OCI-LY1 (cell line): ENCODE data around the gene HES5.

Experiments
- H2AFZ ChIP-seq: fragments of 200-600 bp; sonication (generic), shearing (Covaris generic); 2 replicates; pipeline ENCODE4 v1.6.0; 2014; ENCODE audit warnings: antibody characterized with exemption, mild to moderate bottlenecking, low read length
- H3F3A ChIP-seq: fragments of 200-600 bp; sonication (generic), shearing (Covaris generic); 2 replicates; pipeline ENCODE4 v1.6.0; 2014; ENCODE audit warnings: mild to moderate bottlenecking, antibody characterized with exemption, low read length, moderate library complexity; ENCODE audit not compliant: insufficient read depth
- H3K27ac ChIP-seq: fragments of 200-600 bp; sonication (generic); 2 replicates; pipeline ENCODE4 v1.5.1; 2014; ENCODE audit warnings: low read length, mixed run types, mild to moderate bottlenecking, low read depth; ENCODE audit not compliant: poor library complexity, severe bottlenecking
- H3K27me3 ChIP-seq: fragments of 200-600 bp; sonication (generic); 2 replicates; pipeline ENCODE4 v1.6.0; 2014; ENCODE audit warnings: antibody characterized with exemption, mild to moderate bottlenecking, low read length, moderate library complexity; ENCODE audit not compliant: insufficient read depth
- H3K36me3 ChIP-seq: fragments of 200-600 bp; sonication (generic); 2 replicates; pipeline ENCODE4 v1.6.1; 2014; ENCODE audit warnings: mild to moderate bottlenecking, antibody characterized with exemption, low read length, moderate library complexity, mixed read lengths; ENCODE audit not compliant: insufficient read depth
- H3K4me1 ChIP-seq: fragments of 200-600 bp; sonication (generic); 2 replicates; pipeline ENCODE4 v1.5.1; 2014; ENCODE audit warnings: mild to moderate bottlenecking, low read length, moderate library complexity; ENCODE audit not compliant: insufficient read depth, severe bottlenecking
- H3K4me2 ChIP-seq: fragments of 200-600 bp; sonication (generic), shearing (Covaris generic); 2 replicates; pipeline ENCODE4 v1.6.1; 2014; ENCODE audit warnings: low read length
- H3K4me3 ChIP-seq: fragments of 200-600 bp; sonication (generic); 2 replicates; pipeline ENCODE4 v1.5.1; 2014; ENCODE audit warnings: low read length, low read depth, mild to moderate bottlenecking, mixed read lengths; ENCODE audit not compliant: poor library complexity, severe bottlenecking
- H3K79me2 ChIP-seq: fragments of 200-600 bp; shearing (Covaris generic); 2 replicates; pipeline ENCODE4 v1.6.1; 2016; ENCODE audit warnings: mixed run types, low read length, mixed read lengths; ENCODE audit not compliant: insufficient read depth
- H3K9ac ChIP-seq: fragments of 200-600 bp; sonication (generic), shearing (Covaris generic); 2 replicates; pipeline ENCODE4 v1.6.1; 2014; ENCODE audit warnings: mild to moderate bottlenecking, low read length, mixed read lengths
- H3K9me2 ChIP-seq: fragments of 200-600 bp; sonication (generic), shearing (Covaris generic); 2 replicates; pipeline ENCODE4 v1.6.1; 2014; ENCODE audit warnings: low read depth, mild to moderate bottlenecking, low read length, mixed read lengths
- H3K9me3 ChIP-seq: fragments of 200-600 bp; shearing (Covaris generic); 2 replicates; pipeline ENCODE4 v1.6.1; 2014; ENCODE audit warnings: low read length, mixed read lengths
- H4K20me1 ChIP-seq: fragments of 200-600 bp; sonication (generic), shearing (Covaris generic); 2 replicates; pipeline ENCODE4 v1.6.0; 2016; ENCODE audit warnings: mild to moderate bottlenecking, low read length; ENCODE audit not compliant: insufficient read depth
- CTCF ChIP-seq: fragments of 200-600 bp; sonication (generic), shearing (Covaris generic); IDR thresholded peaks from 2 replicates; pipeline ENCODE4 v1.5.1; 2017; ENCODE audit warnings: mild to moderate bottlenecking, antibody characterized with exemption, low read length, moderate library complexity, mixed read lengths
- EZH2 ChIP-seq: fragments of 200-600 bp; sonication (generic), shearing (Covaris generic); IDR thresholded peaks from 2 replicates; pipeline ENCODE4 v1.8.0; 2017; ENCODE audit warnings: borderline replicate concordance, mixed run types, mild to moderate bottlenecking, antibody characterized with exemption, low read length, moderate library complexity, mixed read lengths

Gene HES5

GRCh38 chr1:2503554-2504224 lies 26.4 kb downstream of the HES5 start:
- Histone ChIP-seq H3K27me3 (peaks cover 7% of the 10 kb centered on the region; the same call in 1 of the 2 replicates), H3K4me3 (no peak overlapping the region), H3K4me1 (no peaks in the 10 kb centered on the region)

GRCh38 chr1:2502661-2503553 lies 27.2 kb downstream of the HES5 start:
- no peaks in the 10 kb centered on the region for H4K20me1 ChIP-seq
- peaks cover 7% of the 10 kb centered on the region; the same call in 1 of the 2 replicates for H3K27me3 ChIP-seq
- H3K27ac ChIP-seq: no peak overlapping the region
- TF ChIP-seq EZH2: no peak
- no peak for TF ChIP-seq CTCF
- no peaks in the 10 kb centered on the region for H3K79me2 ChIP-seq
- no peak overlapping the region for H3K9ac ChIP-seq
- peaks cover 5% of the 10 kb centered on the region; the same call in 1 of the 2 replicates for H3K36me3 ChIP-seq
- no peaks in the 10 kb centered on the region for H3K9me3 ChIP-seq
- no peak overlapping the region for H3K4me2 ChIP-seq
- H3K4me3 ChIP-seq: no peak overlapping the region
- H2AFZ ChIP-seq: no peak overlapping the region
- H3K9me2 ChIP-seq: no peaks in the 10 kb centered on the region
- no peaks in the 10 kb centered on the region for H3K4me1 ChIP-seq
- no peaks in the 10 kb centered on the region for H3F3A ChIP-seq

More at GRCh38 chr1:2503554-2504224, 26.4 kb downstream of the HES5 start:
- TF ChIP-seq CTCF: no peak
- TF ChIP-seq EZH2: no peak
- Histone ChIP-seq H3K9me3 (no peaks in the 10 kb centered on the region), H3K9ac (no peak overlapping the region), H3K4me2 (no peak overlapping the region), H2AFZ (no peak overlapping the region), H3K36me3 (peaks cover 9% of the 10 kb centered on the region), H3K9me2 (no peaks in the 10 kb centered on the region), H3F3A (no peaks in the 10 kb centered on the region), H3K27ac (no peak overlapping the region), H3K79me2 (no peaks in the 10 kb centered on the region), H4K20me1 (no peaks in the 10 kb centered on the region)

DNA sequence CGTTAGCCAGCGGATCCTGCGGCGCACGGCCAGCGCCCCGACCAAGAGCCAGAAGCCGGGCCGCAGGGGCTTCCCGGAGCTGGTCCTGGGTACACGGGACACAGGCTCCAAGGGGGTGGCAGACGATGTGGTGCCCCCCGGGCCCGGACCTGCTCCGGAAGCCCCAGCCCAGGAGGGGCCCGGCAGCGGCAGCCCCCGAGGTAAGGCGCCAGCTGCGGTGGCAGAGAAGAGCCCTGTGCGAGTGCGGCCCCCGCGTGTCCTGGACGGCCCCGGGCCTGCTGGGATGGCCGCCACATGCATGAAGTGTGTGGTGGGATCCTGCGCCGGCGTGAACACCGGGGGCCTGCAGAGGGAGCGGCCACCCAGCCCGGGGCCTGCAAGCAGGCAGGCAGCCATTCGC lies 27.9 kb downstream of the HES5 start:
- H3K79me2 ChIP-seq: no peaks in the 10 kb centered on the region
- peaks cover 8% of the 10 kb centered on the region; the same call in 1 of the 2 replicates for H3K27me3 ChIP-seq
- H4K20me1 ChIP-seq: no peaks in the 10 kb centered on the region
- no peak overlapping the region for H3K4me3 ChIP-seq
- no peaks in the 10 kb centered on the region for H3K36me3 ChIP-seq
- no peak overlapping the region for H3K27ac ChIP-seq
- H3K9ac ChIP-seq: no peak overlapping the region
- no peaks in the 10 kb centered on the region for H3K4me1 ChIP-seq
- no peak overlapping the region for H3K4me2 ChIP-seq
- no peak for TF ChIP-seq CTCF
- no peak for TF ChIP-seq EZH2
- no peaks in the 10 kb centered on the region for H3F3A ChIP-seq
- H2AFZ ChIP-seq: no peak overlapping the region
- H3K9me3 ChIP-seq: no peaks in the 10 kb centered on the region
- no peaks in the 10 kb centered on the region for H3K9me2 ChIP-seq
